Activated CD8-positive, alpha-beta T cell treated with anti-CD3 and anti-CD28 coated beads, Interleukin-2, amount 10 ng/mL, durations not matched to agents 7 days and 5 days (primary cell): Measurements from ENCODE around the gene GLYR1. TPM values are rescaled to one million over a fixed set of nuclear protein-coding genes. Genes with fewer than 3 reads are reported as not detected.

Experiments
- ATAC-seq: fragments of 150-1000 bp; cut with Tn5 transposase; one replicate; pipeline ENCODE4 v1.10.0; 2021; ENCODE audit warnings: moderate library complexity
- CTCF ChIA-PET: fragments of 350-600 bp; sonication (Branson Sonifier 250); formaldehyde crosslinking; loops from one replicate; lab custom pipeline; 2021; ENCODE audit warnings: antibody characterized with exemption; lab: Charles Lee
- POLR2A ChIA-PET: fragments of 350-600 bp; sonication (Branson Sonifier 250); formaldehyde crosslinking; loops from one replicate; lab custom pipeline; 2021; ENCODE audit warnings: antibody characterized with exemption; lab: Charles Lee
- DNase-seq: peaks from one replicate; pipeline ENCODE4 v3.0.0-alpha.2; 2020
- H3K27ac Mint-ChIP-seq: one replicate; pipeline ENCODE4 v1.8.0; 2021; ENCODE audit warnings: mild to moderate bottlenecking, mixed read lengths
- H3K27me3 Mint-ChIP-seq: one replicate; pipeline ENCODE4 v1.8.0; 2021; ENCODE audit warnings: low read depth, mixed read lengths
- H3K36me3 Mint-ChIP-seq: one replicate; pipeline ENCODE4 v1.8.0; 2021; ENCODE audit warnings: low read depth, mixed read lengths
- H3K4me1 Mint-ChIP-seq: one replicate; pipeline ENCODE4 v1.8.0; 2021; ENCODE audit warnings: low read depth, mixed read lengths
- H3K4me3 Mint-ChIP-seq: one replicate; pipeline ENCODE4 v1.8.0; 2021; ENCODE audit warnings: mild to moderate bottlenecking, mixed read lengths
- H3K9me3 Mint-ChIP-seq: one replicate; pipeline ENCODE4 v1.8.0; 2022; ENCODE audit warnings: mixed read lengths; ENCODE audit not compliant: insufficient read depth
- total RNA-seq, 2 experiments: library from RNA; stranded (reverse); gene quantifications; one replicate each; pipeline ENCODE4 v1.2.3, GENCODE V29; 2021

The GLYR1 gene
- total RNA-seq, 2 experiments from 2014 or later, result 92.2 to 95.7 TPM

DNA sequence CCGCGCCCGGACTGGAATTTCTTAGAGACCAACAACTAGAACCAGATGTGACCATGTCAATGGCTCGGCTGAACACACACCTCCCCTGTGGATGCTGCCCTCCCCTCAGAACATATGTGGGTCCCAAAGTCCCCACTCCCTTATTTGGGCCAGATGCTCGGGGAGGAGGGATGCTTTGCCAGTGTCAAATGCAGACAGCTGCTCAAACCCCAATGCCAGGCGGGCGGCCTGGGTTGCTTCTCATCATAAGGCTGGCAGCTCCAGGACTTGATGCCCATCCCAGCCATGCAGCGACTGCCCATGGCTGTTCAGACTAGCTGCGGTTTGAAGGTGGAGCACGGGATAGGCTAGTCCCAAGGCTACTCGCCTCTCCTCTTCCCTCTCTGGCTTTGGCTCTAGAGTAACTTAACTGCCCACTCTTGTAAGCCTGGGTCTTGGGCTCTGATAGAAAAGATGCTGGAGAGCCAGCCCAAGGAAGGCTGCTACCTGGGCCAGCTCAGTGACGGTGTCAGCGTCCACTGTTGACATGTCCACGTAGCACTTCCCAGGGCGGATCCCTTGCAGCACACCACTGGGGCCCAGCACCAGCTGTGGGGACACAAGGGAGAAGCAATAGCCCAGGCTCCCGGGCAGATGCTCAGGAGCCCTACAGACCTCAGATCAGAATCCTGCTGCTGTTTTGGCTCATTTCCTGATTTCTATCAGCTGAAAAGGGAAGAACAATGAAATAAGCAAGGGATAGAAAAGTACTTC, 33.7 kb downstream of the GLYR1 start:
- Mint-ChIP-seq H3K36me3 (peaks cover 53% of the 10 kb centered on the region), H3K27ac (no peak overlapping the region), H3K4me1 (no peaks in the 10 kb centered on the region), H3K27me3 (no peaks in the 10 kb centered on the region), H3K9me3 (no peaks in the 10 kb centered on the region), H3K4me3 (no peak overlapping the region)
- ATAC-seq, result no peak
- DNase-seq, result no peak
- ChIA-PET CTCF (no interaction called here), POLR2A (no interaction called here)

DNA sequence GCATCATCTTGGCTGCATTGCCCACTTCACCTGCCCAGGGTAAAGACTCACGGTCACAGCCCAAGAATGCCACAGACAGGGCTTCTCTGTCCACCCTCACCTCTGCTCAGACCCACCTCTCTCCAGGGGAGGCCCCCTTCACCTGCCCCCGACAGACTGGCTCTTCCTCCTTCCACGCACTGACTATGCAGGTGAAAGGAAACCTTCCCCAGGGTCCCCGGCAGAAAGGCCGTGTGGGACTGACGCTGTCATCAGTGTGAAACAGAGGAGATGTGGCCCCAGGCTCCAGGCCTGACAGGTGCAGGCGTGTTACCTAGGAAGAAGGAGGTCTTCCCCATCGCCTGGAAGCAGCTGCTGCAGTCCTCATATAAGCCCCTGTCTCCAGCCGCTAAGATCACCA, 35.3 kb downstream of the GLYR1 start:
- H3K27ac Mint-ChIP-seq, result no peak overlapping the region
- ChIA-PET CTCF (no interaction called here), POLR2A (interaction anchor here (1.2 kb wide), 1 partner anchor 9 kb away, joined by 3 read pairs; no protein-coding TSS in a partner anchor)
- DNase-seq, result no peak
- no peaks in the 10 kb centered on the region for H3K4me1 Mint-ChIP-seq
- peaks cover 53% of the 10 kb centered on the region for H3K36me3 Mint-ChIP-seq
- no peak overlapping the region for H3K4me3 Mint-ChIP-seq
- H3K27me3 Mint-ChIP-seq, result no peaks in the 10 kb centered on the region
- ATAC-seq, result no peak
- no peaks in the 10 kb centered on the region for H3K9me3 Mint-ChIP-seq

DNA sequence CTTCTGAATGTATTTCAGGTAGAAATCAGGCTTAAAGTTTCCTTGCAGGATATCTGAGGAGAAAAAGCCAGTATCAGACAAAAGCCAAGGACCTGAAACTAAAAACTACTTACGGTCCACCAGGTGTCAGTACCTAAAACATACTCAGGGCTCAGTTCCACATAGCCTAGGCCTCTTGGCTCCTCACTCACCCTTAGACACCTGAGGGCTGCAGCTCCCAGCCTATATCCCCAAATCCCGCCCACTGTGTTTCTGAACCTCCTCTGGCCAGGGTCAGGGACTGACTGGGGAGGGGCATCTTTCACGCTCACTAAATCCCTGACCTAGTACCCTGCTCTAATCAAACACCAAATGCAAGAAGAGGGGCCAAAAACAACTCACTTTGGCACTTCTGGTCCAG, 35.8 kb downstream of the GLYR1 start:
- H3K4me3 Mint-ChIP-seq, result no peak overlapping the region
- no peak for DNase-seq
- no peaks in the 10 kb centered on the region for H3K4me1 Mint-ChIP-seq
- ChIA-PET CTCF (no interaction called here), POLR2A (no interaction called here)
- no peak overlapping the region for H3K27ac Mint-ChIP-seq
- no peaks in the 10 kb centered on the region for H3K27me3 Mint-ChIP-seq
- peaks cover 52% of the 10 kb centered on the region for H3K36me3 Mint-ChIP-seq
- no peaks in the 10 kb centered on the region for H3K9me3 Mint-ChIP-seq
- no peak for ATAC-seq

DNA sequence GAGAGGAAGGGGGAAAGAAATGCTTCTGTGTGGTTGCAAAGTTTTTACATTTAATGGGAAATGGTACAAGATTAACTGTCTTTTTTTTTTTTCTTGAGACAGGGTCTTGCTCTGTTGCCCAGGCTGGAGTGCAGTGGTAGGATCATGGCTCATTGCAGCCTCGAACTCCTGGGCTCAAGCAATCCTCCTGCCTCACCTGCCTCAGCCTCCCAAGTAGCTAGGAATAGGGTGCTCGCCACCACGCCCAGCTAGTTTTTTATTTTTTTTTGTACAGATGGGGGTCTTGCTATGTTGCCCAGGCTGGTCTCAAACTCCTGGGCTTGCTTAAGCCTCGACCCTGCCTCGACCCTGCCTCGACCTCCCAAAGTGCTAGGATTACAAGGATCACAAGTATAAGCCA, 40.8 kb downstream of the GLYR1 start:
- no peak for ATAC-seq
- H3K27me3 Mint-ChIP-seq, result no peaks in the 10 kb centered on the region
- no peak for DNase-seq
- no peak overlapping the region for H3K4me3 Mint-ChIP-seq
- no peak overlapping the region for H3K27ac Mint-ChIP-seq
- no peaks in the 10 kb centered on the region for H3K9me3 Mint-ChIP-seq
- CTCF ChIA-PET, result no interaction called here
- peaks cover 17% of the 10 kb centered on the region for H3K4me1 Mint-ChIP-seq
- POLR2A ChIA-PET, result no interaction called here
- peaks cover 29% of the 10 kb centered on the region for H3K36me3 Mint-ChIP-seq

DNA sequence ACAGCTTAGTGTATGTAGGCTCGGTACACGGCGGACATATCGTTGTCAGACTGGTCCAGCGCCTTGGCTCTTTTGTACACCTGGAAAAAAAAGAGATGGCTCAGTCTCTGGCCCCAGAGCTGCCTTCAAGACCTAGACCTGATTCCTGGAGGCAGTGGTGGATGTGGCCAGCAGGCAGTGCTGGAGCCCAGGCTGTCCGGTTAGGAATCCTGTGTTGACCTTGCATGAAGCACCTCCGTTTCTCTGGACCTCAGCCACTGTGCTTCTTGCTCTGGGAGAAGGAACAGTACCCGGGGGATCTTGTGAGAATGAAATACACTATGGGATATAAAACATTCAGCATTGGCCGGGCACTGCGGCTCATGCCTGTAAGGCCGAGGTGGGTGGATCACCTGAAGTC, 41.9 kb downstream of the GLYR1 start:
- ChIA-PET CTCF (no interaction called here), POLR2A (no interaction called here)
- Mint-ChIP-seq H3K27ac (no peak overlapping the region), H3K27me3 (no peaks in the 10 kb centered on the region), H3K9me3 (no peaks in the 10 kb centered on the region), H3K4me1 (peaks cover 25% of the 10 kb centered on the region), H3K36me3 (peaks cover 24% of the 10 kb centered on the region), H3K4me3 (no peak overlapping the region)
- ATAC-seq (no peak), DNase-seq (no peak)

GRCh38 chr16:4803898-4804762, 43.0 kb downstream of the GLYR1 start:
- peaks cover 26% of the 10 kb centered on the region for H3K4me1 Mint-ChIP-seq
- ATAC-seq, result no peak
- H3K27me3 Mint-ChIP-seq, result no peaks in the 10 kb centered on the region
- DNase-seq, result no peak
- H3K9me3 Mint-ChIP-seq, result no peaks in the 10 kb centered on the region
- CTCF ChIA-PET, result no interaction called here
- no peak overlapping the region for H3K27ac Mint-ChIP-seq
- POLR2A ChIA-PET, result interaction anchor here (0.6 to 1.0 kb wide), 3 partner anchors 8 to 219 kb away, joined by 3 to 5 read pairs (median 3); no protein-coding TSS in a partner anchor
- H3K4me3 Mint-ChIP-seq, result peak overlapping the region; percentile 36
- H3K36me3 Mint-ChIP-seq, result peaks cover 23% of the 10 kb centered on the region

- CTCF ChIA-PET, result interaction anchor here (1.0 to 1.5 kb wide), 4 partner anchors 13 to 179 kb away, joined by 3 read pairs; partner anchors contain the start of gene MGRN1
Observed at GRCh38 chr16:4803401-4803844, 43.7 kb downstream of the GLYR1 start.

DNA sequence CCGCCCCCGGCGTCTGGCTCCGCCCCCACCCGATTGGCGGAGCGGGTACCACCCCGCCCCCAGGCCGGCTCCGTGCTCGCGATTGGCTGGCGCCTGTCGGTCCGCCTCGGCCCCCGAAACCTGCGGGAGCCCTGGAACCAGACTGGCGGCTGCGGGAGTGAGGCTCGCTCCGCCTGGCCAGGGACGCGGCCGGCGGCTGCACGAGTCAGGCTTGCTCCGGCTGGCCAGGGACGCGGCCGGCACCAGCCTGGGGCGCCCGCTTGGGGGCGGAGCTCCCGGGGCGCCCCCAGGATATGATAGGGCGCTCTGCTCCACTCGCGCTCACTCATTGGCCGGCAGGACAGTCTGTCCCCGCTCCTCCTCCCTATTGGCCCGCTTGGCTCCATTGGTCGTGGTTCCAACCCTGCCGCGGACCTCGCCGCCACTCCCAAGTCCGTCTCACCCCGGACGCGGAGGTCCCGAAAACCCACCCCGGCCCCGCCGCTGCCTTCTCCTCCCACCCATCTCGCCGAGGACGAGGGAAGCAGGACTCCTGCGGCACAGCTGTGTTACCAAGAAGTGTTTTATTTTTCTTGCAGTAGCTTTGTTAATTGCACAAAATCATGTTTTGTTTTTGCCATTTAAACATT, 44.3 kb downstream of the GLYR1 start:
- peak overlapping the region; percentile 78 for H3K27ac Mint-ChIP-seq
- H3K4me3 Mint-ChIP-seq, result peak overlapping the region; percentile 83
- H3K9me3 Mint-ChIP-seq, result no peaks in the 10 kb centered on the region
- H3K36me3 Mint-ChIP-seq, result peaks cover 20% of the 10 kb centered on the region
- DNase-seq, result peak; percentile 90
- POLR2A ChIA-PET, result interaction anchor here (0.6 to 2.9 kb wide), 5 partner anchors 9 to 195 kb away, joined by 3 to 11 read pairs (median 3); partner anchors contain the start of genes GLYR1, UBN1 and ZNF500
- no peaks in the 10 kb centered on the region for H3K27me3 Mint-ChIP-seq
- CTCF ChIA-PET, result interaction anchor here (1.0 to 1.6 kb wide), 5 partner anchors 14 to 179 kb away, joined by 3 to 4 read pairs (median 3); partner anchors contain the start of genes ANKS3, DNAAF8 and MGRN1
- peaks cover 26% of the 10 kb centered on the region for H3K4me1 Mint-ChIP-seq
- ATAC-seq, result peak; percentile 93

More at GRCh38 chr16:4803401-4803844, 43.7 kb downstream of the GLYR1 start:
- DNase-seq (no peak), ATAC-seq (no peak)
- Mint-ChIP-seq H3K27ac (no peak overlapping the region), H3K9me3 (no peaks in the 10 kb centered on the region), H3K27me3 (no peaks in the 10 kb centered on the region), H3K4me3 (peak overlapping the region; percentile 83), H3K4me1 (peaks cover 26% of the 10 kb centered on the region), H3K36me3 (peaks cover 20% of the 10 kb centered on the region)
- POLR2A ChIA-PET, result interaction anchor here (0.7 to 2.9 kb wide), 5 partner anchors 9 to 218 kb away, joined by 3 to 11 read pairs (median 5); partner anchors contain the start of genes GLYR1, UBN1 and ZNF500

GRCh38 chr16:4801962-4802658, 45.0 kb downstream of the GLYR1 start, which contains the start of gene ROGDI:
ROGDI (minus strand) TSS chr16:4802633; CDS start chr16:4802571, 62 bp downstream.
- Mint-ChIP-seq H3K27ac (peak within 1 kb of the TSS; percentile 78), H3K27me3 (no peaks in the 10 kb centered on the region), H3K9me3 (no peaks in the 10 kb centered on the region), H3K36me3 (peaks cover 13% of the 10 kb centered on the region), H3K4me1 (peaks cover 26% of the 10 kb centered on the region), H3K4me3 (peak within 1 kb of the TSS; percentile 83)
- peak; percentile 90 for DNase-seq
- ChIA-PET CTCF (interaction anchor here (1.0 to 1.6 kb wide), 5 partner anchors 14 to 178 kb away, joined by 3 to 4 read pairs (median 3); partner anchors contain the start of genes ANKS3, DNAAF8 and MGRN1), POLR2A (interaction anchor here (0.6 to 2.9 kb wide), 4 partner anchors 25 to 195 kb away, joined by 3 to 11 read pairs (median 4); partner anchors contain the start of genes GLYR1, UBN1 and ZNF500)
- ATAC-seq, result peak; percentile 79

DNA sequence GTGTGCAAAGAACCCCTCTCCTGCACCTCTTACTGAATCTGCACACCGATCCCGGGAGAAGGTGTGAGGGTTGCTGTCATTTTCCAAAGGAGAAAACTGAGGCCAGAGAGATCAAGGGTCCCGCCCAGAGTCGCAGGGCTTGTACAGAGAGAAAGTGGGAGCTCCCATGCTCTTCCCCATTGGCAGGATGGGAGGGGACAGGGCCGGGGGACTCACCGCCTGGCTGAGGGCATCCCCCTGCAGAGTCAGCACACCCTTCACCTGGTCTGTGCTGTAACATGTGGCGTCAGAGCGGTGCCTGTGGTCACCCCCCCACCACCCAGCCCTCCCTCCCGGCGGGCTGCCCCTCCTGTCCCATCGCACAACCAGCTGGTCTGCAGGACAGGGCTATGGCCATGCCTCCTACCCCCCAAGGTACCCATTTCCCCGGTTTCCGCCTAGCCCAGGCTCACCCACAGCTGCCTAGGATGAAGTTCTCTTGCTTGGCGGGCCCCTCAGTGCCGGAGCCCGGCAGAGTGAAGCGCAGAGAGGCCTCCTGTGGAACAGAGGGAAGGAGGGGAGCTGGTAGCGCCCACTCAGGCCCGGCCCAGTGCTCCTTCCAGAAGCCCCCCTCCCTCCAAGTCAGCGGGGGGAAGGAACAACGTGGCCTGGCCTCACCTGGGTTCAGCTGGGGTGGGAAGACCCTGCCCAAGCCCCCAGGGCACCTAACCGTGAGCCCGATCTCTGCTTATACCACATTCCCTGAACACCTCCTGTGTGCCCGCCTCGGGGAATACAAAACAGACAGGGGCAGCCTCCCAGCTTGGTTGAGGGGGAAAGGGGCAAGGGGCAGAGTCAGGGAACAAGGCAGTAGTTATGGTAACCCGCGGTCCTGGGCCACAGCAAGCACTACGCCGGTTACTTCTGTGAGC, 45.8 kb downstream of the GLYR1 start:
- Mint-ChIP-seq H3K4me1 (peaks cover 26% of the 10 kb centered on the region), H3K27me3 (no peaks in the 10 kb centered on the region), H3K27ac (peak overlapping the region; percentile 46), H3K4me3 (peak overlapping the region; percentile 78), H3K36me3 (peaks cover 11% of the 10 kb centered on the region), H3K9me3 (no peaks in the 10 kb centered on the region)
- DNase-seq (no peak), ATAC-seq (no peak)
- CTCF ChIA-PET, result interaction anchor here (1.5 to 1.6 kb wide), 3 partner anchors 67 to 137 kb away, joined by 3 to 4 read pairs (median 3); partner anchors contain the start of genes ANKS3 and DNAAF8
- POLR2A ChIA-PET, result interaction anchor here (1.7 to 2.9 kb wide), 2 partner anchors 34 to 46 kb away, joined by 5 to 11 read pairs; partner anchors contain the start of genes GLYR1, UBN1 and ZNF500
